ENCODE results near the gene CFAP99. TPM values are rescaled to one million over a fixed set of nuclear protein-coding genes. Genes with fewer than 3 reads are reported as not detected.

Gene CFAP99
- total RNA-seq, 1 donor from 2014 or later = not detected

DNA sequence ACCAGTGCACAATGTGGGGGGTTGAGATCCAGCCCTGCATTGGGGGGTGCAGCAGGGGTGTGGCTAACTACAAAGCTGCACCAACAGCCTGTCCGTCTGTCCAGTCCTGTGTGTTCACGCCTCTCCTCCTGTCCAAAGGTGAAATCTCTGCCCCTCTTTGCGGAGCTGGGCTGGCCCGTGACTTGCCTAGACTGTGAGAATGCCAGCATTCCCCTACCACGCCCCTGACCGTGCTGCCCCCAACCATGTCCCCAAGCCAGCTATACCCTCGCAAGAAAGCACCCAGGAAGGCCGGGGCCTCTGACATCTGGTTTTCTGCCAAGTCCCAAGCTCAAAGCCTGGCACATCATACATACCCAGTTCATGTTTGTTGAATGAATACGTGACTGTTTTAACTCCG is 19.5 kb upstream of the CFAP99 start:
- no peak overlapping the region for H3K4me3 ChIP-seq (ENCODE audit: low read depth, low read length)
- no peak for DNase-seq (ENCODE audit: low read depth)
- TF ChIP-seq, protein P1, sequence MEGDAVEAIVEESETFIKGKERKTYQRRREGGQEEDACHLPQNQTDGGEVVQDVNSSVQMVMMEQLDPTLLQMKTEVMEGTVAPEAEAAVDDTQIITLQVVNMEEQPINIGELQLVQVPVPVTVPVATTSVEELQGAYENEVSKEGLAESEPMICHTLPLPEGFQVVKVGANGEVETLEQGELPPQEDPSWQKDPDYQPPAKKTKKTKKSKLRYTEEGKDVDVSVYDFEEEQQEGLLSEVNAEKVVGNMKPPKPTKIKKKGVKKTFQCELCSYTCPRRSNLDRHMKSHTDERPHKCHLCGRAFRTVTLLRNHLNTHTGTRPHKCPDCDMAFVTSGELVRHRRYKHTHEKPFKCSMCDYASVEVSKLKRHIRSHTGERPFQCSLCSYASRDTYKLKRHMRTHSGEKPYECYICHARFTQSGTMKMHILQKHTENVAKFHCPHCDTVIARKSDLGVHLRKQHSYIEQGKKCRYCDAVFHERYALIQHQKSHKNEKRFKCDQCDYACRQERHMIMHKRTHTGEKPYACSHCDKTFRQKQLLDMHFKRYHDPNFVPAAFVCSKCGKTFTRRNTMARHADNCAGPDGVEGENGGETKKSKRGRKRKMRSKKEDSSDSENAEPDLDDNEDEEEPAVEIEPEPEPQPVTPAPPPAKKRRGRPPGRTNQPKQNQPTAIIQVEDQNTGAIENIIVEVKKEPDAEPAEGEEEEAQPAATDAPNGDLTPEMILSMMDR (conservative IDR thresholded peaks at IDR 0.05; ENCODE audit: low read depth, low read length) = no peak

DNA sequence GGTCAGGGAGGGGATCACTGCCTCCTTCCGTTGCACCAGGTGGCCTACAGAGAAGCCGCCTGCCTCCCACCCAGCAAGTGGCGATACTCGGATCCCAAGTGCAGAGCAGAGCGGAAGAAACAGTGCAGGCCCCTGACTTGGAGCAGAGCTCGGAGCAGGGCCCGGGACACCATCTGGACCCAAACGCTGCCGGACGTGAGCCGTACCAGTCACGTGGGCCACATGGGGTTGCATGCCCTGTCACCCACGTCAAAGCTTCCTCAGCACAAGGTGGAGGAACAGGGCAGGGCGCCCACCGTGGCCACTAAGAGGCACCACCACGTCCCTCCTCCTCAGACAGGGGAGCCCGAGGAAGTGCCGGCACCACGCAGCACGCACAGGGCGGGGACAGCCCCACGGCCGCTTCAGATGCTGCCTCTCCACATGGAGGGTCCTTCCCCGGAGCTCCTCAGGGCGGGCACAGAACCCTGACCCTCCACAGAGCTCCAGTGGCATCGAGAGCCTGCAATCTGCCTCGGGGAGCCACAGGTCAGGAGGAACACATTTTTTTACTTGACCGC is 19.0 kb upstream of the CFAP99 start:
- no peak overlapping the region for H3K4me3 ChIP-seq (ENCODE audit: low read depth, low read length)
- TF ChIP-seq, protein P1 (conservative IDR thresholded peaks at IDR 0.05; ENCODE audit: low read depth, low read length) = no peak
- DNase-seq (ENCODE audit: low read depth) = no peak

DNA sequence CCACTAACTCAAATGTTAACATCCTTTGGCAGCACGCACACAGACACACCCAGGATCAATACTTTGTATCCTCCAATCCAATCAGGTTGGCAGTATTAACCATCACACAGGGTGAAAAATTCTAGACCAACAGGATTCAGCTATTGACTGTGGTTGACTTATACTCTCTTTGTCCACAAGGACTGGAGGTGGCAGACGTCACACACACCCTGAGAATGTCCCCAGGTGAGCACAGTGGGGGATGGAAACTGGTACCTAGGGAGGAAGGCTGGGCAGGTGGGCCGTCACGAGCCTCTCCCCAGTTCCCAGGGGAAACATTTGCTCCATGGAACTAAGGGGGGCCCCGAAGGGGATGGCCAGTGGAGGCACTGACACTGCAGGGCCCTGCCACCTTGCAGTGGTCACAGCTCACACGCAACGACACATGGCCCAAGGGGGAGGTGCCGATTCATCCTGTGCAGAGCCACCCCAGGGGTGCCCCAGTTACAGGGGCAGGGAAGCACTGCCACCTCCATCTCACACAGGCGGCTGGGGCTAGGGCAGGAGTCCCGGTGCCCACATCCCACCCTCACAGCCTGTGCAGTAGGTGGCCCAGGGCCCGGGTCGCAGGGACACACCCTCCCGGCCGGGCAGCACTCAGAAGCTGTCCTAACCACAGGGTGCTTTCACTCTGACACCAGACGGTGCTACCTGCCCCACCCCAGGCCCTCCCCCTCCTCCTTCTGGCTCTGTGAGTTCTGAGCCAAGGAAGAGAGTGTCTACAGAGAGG is 17.7 kb upstream of the CFAP99 start:
- TF ChIP-seq, protein P1 (conservative IDR thresholded peaks at IDR 0.05; ENCODE audit: low read depth, low read length) = no peak

DNA sequence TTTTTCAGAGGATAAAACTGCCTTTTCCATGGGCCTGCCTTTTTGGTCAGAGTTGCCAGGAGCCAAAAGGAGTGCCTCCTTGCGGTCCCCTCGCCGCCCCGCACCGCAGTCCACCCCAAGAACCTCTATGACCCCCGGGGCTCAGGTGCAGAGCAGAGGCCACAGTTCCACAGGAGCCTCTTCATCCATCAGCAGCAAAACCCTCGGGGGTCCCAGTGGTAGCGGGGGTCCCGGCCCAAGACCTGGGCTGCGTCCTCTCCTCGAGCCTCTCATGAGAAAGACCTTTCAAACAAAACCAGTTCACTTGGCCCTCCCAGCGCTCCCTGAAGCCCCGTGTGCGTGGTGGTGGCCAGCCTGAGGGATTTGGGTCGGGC is 17.2 kb upstream of the CFAP99 start:
- TF ChIP-seq, protein P1 (conservative IDR thresholded peaks at IDR 0.05; ENCODE audit: low read depth, low read length) = no peak
- peak overlapping the region; percentile 22 for H3K4me3 ChIP-seq (ENCODE audit: low read depth, low read length)
- no peak for DNase-seq (ENCODE audit: low read depth)

More for the DNA sequence above, 17.7 kb upstream of the CFAP99 start:
- H3K4me3 ChIP-seq (ENCODE audit: low read depth, low read length) = no peak overlapping the region
- no peak for DNase-seq (ENCODE audit: low read depth)

DNA sequence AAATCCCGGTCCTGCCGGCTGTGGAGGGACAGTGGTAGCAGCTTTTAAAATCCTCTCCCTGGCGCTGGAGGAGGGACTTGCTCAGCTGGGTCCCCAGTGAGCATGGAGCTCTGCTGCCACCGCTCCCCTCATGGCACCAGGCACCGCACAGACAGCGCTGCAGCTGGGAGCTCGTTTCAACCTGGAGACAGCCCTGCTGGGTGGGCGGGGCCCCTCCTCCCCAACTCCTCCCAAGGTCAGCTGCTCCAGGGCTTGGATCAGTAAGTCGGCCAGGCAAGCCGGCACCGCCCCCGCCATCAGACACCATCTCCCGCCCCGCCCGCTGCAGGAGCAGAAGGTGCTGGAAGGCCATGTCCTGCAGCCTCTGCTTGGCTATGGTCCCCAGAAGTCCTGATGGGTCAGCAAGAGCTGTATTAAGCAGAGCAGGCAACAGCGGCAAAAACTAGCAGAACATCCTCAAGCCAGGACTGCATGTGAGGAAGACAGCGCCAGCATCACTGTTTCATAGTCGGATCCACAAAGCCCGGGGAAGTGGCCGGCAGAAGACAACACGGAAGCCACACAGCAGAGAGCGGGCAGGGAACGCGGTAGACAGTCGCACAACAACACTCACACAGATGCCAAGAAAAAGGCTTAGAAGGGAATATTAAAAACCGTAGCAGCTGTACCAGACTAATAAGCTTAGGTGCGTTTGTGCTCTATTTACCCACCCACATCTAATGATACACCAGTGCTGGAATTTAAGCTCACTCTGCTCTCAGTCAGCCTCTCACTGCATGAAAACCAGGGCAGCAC is 16.5 kb upstream of the CFAP99 start:
- peak overlapping the region; percentile 22 for H3K4me3 ChIP-seq (ENCODE audit: low read depth, low read length)
- no peak for DNase-seq (ENCODE audit: low read depth)
- TF ChIP-seq, protein P1 (conservative IDR thresholded peaks at IDR 0.05; ENCODE audit: low read depth, low read length) = no peak

DNA sequence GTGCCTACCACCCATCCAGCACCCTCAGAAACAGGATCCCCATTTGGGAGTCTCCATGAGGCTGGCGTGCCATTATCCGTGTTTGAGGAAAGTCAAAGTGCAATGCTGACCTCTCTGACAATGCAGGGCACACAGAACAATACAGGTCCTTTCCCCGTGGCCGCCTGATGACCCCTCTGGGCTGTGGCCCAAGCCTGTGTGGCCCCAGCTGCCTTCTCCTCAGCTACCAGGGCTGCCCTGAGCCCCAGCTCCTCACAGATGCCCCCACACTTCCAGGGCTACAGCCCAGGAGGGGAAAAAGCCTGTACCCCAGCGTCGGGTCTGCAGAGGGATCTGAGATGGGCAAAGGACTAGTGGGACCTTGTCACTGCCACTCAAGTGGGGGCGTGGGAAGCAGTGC is 15.8 kb upstream of the CFAP99 start:
- TF ChIP-seq, protein P1 (conservative IDR thresholded peaks at IDR 0.05; ENCODE audit: low read depth, low read length) = no peak
- H3K4me3 ChIP-seq (ENCODE audit: low read depth, low read length) = no peak overlapping the region
- no peak for DNase-seq (ENCODE audit: low read depth)
